NCI-H128 (cell line): Measurements from ENCODE around the gene ARL15.

ENCODE experiments used
- DNase-seq: peaks from one replicate; lab custom pipeline; 2025; ENCODE audit not compliant: unreplicated experiment; lab: John Stamatoyannopoulos, UW

Gene ARL15

DNA sequence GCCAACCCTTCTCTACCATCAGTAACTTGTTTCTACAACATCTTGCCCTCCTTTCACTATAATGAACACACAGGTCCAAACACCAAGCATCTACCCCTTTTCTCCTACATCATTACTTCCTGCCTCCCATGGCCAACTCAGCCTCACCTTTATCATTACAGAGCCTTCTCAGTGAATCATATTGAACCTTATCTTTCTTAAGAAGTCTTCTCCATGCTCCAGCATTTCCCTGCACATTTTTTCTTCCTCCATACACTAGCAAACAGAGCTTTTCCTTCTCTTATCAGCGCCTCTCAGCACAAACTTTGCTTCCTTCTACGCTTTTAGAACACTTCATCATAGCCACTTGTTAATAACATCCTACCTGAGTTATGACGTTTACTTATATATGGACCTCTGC lies 148.2 kb downstream of the ARL15 start:
- no peak for DNase-seq

DNA sequence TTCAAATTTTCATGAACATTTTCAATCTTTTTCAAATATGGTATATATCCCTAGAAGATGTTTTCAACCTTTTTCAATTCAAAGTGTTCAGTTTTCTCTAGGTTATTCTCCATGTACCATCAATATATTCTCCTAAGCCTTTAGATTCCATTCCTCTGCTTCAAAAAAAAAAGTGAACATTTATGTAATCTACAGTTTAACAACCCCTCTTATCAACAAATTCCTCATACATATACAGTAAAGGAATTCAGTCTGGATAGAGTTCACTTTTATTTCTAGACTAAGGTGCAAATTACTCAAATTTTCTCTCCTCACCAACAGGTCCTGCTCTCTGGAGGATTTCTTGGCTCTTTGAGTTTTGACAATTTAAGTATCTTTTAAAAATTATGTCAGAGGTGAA lies 150.0 kb downstream of the ARL15 start:
- DNase-seq = no peak

DNA sequence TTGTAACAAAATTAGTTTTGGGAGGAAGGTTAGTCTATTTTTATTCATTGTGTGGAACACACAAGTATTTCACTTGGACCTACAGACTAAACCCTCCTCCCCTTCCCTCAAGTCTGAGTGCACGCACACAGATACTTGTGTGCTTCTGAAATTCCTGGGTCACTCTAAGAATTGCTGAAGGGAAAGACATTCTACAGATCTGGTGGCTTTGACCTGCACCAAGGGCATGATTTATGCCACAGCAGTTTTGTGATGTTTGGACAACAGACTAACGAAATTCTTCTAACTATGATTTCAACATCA lies 150.5 kb downstream of the ARL15 start:
- no peak for DNase-seq

DNA sequence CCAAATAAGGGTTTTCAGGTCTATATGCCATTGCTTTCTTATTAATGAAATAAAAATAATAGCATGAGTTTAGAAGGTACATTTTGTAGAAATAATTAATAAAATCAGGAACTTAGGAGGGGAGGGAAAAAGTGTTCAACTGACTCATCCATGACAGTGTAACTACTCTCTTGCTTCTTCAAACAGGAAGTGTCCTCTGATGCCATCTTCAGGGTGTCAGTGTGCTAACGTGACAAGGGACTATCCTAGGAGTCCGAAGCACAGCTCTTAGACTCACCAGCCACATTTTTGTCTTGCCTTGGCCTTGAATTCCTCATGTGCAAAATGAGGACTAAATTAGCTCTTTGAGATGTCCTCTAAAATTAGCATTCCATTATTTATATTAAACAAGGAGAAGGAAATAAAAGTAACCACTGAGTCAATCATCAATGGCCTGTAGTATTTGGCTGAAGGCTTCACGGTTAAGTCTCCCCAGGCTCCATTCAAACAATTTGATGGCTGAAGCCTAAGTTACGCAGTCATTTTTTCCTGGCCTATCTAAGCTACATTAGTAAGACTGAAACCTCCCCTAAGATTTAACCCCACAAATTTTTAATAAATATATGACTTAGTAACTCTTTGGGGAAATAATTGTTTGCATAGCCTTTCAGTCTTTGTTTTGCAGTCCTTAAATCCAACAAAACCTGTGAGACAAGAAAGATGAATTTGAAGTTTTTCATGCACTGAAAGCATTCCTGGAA lies 151.1 kb downstream of the ARL15 start:
- DNase-seq = no peak

DNA sequence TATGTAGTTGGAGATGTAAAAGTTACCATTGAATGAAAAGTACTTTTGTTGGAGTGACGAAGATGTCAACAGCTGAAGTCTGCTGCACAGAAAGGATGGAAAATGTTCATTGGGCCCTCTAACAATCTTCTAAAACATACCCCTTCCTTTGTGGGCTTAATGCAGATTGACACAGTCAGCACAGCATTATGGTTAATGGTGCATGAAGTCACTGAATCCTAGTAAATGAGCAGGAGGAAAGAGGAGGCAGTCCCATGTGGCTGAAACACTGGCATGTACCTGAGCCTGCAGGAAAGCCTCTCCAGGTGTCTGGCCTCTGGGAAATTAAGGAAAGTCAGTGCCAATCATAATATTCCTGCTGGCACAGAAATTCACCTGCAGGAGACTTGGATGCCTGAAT lies 153.8 kb downstream of the ARL15 start:
- no peak for DNase-seq

DNA sequence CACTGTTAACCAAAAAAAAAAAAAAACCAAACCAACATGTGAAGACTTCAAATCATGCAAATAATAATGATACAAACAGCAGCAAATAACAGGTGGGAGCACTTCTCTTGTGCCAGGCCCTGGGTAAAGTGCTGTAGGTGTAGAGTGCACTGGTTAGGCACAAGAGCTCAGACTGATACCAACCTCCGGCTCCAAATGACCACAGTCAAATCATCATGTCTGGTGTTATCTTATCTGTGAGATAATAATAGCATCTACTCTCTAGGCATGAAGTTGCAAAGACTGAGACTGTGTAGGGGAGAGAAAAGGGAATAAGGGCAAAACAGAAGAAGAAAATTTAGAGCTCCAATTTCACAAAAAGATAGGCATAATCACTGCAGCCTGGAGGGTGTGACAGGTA lies 159.5 kb downstream of the ARL15 start:
- no peak for DNase-seq

DNA sequence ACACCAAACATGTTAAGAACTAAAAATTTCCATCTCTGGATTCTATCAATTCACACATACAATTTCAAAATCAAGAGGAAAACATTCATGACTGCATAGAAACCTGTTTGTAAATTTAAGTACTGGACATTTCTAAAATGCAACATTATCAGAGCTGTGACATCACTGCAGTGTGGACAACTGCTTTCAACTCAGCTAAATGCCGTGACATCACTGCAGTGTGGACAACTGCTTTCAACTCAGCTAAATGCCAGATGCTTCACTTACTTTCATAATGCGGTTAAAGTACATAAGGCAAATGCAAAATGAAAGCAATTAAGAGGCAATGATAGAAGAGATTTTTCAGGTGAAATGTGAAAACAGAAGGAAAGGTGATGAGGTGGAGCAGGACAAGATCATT lies 161.5 kb downstream of the ARL15 start:
- no peak for DNase-seq

DNA sequence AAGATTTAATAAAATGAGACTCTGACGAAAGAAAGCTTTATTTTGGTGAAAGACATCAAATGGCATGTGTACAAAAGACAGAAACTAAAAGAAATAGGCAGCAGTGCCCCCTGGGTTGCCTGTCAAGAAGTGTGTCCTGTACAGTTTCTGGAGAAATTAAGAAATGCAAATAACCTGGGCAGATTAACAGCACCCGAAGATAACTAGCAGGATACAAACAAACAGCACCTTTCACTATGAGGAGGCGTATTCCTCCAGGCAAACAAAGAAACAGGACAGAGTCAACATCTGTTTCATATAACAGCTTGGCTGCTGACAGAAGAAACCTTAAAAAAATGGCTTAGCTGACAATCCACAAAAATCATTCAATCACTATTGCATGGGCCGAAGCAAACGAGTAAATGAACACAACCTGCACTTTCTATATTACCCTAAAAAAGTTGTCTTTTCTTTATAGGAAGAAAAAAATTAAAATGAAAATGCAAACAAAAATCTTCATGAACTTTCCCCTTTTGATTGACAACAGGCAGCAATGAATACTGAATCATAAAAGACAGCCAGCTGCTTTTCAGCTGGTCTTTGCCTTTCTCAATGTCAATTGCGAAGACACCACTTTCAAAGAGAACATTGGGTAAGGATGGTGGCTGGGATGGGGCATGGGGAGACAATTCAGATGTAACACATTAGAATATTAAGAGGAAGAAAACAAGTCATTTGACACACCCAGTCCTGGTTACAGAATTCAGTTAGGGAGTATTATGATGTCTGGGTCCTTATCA lies 162.1 kb downstream of the ARL15 start:
- DNase-seq = no peak

DNA sequence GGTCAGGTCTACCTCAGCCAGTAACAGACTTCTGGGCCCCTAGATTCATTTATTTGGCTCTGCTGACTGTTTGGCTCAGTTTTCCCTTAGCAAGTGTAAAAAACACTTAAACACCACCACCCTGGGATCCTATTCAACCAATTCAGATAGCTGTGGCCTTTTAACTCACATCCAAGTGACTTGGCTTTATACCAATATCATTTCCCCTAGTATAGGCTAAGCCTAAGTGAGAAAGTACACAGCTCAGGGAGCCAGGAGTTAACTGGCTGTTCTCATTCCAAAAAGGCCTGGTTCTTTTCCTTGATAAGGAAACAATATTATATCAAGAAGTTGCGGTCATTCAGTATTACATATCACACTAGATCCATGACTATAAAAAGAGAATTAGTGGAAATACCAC lies 163.5 kb downstream of the ARL15 start:
- DNase-seq = no peak

DNA sequence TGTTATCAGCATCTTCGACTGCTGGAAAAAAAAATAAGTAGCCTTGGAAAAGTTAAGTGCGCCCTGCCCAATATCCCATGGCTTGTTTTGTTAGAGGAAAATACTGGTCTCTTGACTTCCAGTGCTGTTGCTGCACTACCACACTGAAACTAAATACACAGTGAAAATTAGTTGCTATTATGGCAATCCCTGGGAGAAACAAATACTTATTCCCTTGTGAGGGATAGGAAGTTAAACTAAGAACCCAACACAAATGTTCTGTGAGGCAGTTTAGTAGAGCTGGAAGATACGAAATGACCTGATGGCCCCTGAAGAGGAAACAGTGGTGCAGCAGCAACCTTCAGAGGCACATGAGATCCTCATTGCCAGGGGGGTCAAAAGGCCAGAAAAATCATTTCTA lies 164.0 kb downstream of the ARL15 start:
- no peak for DNase-seq

DNA sequence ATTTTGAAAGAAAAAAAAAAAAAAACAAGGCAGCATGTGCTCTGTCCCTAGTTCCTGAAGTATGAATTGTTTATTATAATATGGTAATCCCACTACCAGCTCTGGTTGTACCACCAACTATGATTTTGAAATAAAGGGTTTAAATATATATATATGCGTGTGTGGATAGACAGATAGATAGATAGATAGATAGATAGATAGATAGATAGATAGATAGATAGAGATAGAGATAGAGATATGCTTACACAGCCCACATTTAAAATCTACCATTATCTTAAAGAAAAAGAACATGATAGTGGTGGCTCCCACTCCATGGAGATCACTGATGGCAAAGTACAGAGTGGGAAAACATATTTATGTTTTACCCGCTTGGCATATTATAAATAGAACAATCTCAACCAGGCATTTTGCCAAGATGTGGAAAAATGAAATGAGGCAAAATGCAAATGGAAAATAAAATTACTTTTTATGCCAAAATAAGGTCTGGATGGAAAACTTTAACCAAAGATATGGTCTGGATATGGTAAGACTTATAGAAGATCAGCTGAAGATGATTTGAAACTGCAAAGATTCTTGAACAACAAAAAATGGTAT lies 170.0 kb downstream of the ARL15 start:
- no peak for DNase-seq

DNA sequence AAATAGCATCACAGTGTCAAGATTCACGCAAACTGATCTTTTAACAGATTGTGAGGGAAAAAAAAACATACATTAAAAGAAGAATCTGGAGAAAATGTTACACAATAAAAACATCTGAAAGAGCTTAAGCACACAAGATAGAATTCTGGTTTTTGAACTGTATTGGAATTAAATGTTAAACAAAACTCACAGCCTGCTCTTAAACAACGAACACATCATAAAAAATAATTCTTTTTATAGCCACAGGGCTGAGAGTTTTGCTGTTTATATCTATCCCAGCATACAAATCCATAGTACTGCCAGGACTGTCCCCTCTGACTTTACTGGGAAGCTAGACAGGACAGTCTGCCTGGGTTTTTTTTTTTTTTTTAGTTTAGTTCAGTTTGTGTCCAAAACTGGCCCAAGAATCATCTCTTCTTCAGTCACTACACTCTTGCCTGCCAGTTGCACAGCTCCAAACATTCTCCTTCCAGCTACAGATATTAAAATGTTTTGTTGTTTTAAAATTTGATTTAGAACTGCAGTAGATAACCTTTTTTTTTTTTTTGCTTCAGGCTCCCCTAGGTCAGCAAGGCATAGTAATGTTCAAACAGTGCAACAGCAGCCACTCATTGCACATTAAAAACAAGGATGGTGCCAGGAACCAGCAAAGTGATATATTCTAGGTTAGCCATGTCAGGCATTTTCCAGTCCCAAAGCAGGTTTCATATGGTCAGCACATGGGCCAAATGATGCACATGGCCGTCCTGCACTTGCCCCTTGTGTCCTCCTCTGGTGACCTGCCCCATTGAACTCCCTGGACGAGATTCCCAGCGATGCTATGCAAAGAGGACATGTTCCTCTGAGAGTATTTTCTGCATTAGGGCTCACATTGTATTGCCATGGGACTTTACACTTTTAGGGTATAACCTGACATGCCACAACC lies 173.6 kb downstream of the ARL15 start:
- DNase-seq = no peak

DNA sequence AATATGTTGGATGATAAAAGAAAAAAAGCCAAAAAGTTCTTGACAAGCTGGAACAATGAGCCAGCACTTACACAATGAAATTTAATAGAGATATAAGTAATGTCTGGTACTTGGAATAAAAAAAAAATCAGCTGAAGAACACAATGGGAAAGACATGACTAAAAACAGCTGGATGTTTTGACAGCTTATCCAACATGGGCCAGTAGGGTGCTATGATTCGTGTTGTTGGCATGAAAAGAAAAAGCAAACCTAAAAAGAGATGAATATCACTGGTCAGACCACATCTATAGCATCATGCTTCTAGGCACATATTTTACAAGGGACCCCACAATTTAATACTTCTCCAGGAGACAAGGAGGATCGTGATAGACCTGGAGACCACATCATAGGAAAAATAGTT lies 175.3 kb downstream of the ARL15 start:
- DNase-seq = no peak

DNA sequence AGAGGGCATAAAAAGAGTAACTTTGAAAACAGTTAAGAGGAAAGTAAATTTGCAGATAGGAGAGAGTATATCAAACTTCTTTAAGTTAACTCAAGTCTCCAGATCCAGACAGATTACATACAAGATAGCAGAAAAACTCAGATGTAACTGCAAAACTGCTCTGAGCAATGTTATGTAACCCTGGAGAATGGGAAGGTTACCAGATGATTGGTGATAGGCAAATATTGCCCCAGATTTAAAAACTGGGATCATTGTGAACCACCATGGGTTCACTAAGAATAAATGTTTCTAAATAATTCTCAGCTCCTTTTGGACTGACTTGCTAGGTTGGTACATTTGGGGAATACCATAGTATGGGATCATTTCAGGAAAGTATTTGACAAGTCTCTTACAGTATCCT lies 176.5 kb downstream of the ARL15 start:
- DNase-seq = no peak

DNA sequence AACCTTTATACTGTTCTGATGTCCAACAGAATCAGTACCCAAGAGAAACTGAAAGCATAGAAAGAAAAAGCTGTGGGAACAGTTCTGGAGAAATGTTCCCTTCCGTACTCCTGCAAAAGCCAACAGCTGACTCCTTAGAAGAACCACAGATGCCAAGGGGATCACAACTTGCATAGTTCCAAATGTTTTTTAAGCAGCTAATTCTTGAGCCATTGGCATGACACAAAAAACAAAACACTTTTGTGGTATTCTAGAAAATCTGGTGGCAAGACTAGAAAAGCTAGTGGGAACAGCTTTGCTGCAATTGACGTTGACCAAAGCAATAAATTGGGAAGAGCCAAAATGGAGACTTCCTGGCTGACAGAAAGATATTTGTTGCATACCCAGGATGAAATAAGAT lies 189.9 kb downstream of the ARL15 start:
- DNase-seq = no peak

DNA sequence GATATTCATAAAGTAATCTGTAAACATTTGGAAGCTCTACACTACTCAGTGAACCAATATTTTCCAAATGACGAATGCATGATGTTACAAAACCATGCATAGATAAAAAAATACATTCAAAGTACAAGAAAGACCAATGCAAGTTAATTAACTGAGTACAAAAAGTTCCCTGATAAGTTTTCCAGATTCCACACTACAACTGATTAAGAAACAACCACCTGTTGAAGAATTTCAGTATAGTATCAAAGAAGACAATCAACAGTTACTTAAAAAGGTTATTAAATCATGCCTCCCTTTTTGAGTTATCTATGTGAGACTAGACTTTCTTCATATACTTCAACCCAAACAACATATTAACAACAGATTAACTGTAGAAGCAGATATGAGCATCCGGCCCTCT lies 192.4 kb downstream of the ARL15 start:
- DNase-seq = no peak

DNA sequence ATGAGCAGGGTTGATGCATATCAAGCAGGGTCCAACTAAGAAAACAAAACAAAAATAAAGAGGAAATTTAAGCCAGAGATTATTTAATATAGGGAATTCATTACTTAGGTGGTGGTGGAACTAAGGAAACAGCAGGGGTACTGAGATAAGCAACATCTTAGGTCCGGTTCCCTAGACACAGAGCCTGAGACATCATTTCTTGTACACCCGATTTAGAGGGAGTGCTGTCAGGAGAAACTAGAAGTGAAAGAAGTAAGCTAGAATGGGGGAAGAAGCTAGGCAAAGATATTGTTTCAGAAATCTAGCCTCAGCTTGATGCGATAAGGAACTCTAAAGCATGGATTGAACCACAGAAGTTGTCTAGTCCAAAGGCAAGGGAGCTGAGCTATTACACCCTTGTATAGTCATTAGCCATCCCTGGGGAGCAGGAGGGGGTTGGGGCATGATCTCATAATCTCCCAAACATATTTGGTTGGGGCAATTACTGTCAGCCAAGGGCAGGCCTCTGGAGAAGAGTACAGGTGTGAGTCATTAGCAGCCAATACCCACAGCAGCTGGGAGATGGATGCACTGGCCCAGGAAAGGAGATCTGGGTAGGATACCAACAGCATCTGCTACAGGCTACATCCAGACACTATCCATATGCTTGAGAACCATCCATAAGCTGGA lies 194.5 kb downstream of the ARL15 start:
- no peak for DNase-seq

DNA sequence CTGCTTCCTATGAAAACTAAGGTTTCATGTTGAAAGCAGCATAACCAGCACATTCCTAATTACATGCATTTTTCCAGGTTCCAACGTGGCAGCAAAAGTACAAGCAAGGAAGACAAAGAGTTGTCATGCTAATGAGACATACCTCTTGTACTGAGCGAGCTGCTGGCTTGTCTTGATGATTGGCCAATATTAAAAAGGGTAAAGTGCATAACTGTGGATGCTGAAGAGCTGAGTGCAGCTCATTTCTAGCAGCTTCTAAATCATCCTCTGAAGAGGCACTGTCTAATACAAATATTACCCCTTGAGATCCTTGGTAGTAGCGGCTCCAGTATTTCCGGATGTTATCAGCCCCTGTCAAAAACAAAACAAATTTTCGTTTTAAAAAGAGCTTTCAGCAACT lies 197.3 kb downstream of the ARL15 start:
- DNase-seq = no peak

DNA sequence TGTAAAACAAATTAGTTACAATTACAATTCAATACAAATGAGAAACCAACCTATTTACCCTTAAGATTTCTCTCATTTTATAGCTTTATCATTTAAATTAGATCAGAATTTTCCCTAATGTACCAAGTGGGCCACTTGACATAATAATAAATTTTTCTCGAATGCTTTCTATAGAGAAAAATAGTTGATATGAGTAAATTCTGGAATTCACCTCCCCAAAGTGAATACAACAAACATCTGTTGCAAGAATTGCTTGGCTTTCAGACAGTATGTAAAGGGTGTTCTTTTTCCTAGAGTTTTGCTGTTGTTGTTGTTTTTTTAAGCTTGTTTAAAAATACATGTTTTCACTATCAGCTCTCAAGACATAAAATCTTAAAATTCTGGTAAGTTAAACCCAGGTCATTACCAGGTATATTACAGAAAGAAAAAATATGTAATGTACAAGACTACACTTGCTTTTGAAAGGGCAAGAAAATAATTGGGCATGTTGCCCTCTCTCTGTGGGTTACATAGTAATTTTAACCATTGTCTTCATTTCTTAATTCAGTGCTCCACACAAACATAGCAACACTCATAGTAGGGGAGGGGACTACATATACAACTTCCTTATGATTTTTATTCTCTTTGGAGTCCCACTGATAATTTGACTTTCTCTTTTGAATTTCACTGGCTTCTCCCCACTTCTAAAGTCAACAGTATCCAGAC lies 200.6 kb downstream of the ARL15 start:
- no peak for DNase-seq

DNA sequence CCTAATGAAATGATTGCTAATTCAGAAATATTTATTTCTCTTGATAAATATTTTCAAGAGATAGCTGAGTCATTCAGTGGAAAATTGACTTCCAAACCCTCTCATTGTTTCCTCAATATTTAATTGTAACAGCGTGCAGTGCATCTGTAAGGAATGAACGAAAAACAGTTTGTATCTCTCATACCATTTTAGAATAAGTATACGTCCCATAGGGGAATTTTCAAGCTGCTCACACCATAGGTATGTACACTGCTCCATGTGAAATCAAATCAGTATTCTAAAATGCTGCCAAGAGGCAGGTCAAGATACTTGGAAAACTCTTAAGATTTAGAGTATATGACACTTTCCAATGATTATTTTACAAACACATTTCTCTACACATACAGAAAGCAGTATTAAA lies 202.2 kb downstream of the ARL15 start:
- DNase-seq = no peak
